NCI-H2227 treated with DMSO at 0.1 percent for 48 hours (cell line): ENCODE results near the gene KIAA0825.
"Not testable (repeated sequence)": the region's sequence is repeated elsewhere in the genome, so short reads cannot be mapped to it uniquely, and the experiment has no call there.

Experiments
- DNase-seq: peaks from one replicate; lab custom pipeline; 2025; lab: John Stamatoyannopoulos, UW

The KIAA0825 gene

GRCh38 chr5:94573349-94573748, 45.1 kb downstream of the KIAA0825 start:
- not testable (repeated sequence) for DNase-seq

DNA sequence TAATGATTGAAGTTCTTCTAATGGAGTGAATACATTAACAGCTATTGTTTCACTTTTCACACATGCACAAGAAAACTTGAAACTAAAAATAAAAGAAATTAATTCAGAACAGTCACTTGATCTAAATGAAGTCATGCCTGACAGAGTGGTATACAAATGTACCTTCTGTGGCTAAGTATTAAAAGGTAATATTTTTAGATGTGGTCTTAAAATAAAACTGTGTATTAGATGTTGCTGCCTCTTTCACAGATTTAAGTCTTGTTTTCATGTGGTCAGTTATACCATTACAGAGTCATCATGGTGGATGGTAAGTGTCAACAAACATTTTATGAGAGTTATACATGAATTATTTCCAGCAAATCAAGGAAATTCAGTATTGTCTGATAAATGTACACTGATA, 47.0 kb downstream of the KIAA0825 start:
- no peak for DNase-seq

- DNase-seq: no peak
These were observed 53.6 kb downstream of the KIAA0825 start for GRCh38 chr5:94564812-94565211.

- peak; percentile 20 for DNase-seq
These were observed 56.0 kb downstream of the KIAA0825 start for GRCh38 chr5:94562327-94562971.

- no peak for DNase-seq
These were observed 60.4 kb downstream of the KIAA0825 start for GRCh38 chr5:94558028-94558427.

- DNase-seq: no peak
These were observed 66.5 kb downstream of the KIAA0825 start for GRCh38 chr5:94551858-94552257.

DNA sequence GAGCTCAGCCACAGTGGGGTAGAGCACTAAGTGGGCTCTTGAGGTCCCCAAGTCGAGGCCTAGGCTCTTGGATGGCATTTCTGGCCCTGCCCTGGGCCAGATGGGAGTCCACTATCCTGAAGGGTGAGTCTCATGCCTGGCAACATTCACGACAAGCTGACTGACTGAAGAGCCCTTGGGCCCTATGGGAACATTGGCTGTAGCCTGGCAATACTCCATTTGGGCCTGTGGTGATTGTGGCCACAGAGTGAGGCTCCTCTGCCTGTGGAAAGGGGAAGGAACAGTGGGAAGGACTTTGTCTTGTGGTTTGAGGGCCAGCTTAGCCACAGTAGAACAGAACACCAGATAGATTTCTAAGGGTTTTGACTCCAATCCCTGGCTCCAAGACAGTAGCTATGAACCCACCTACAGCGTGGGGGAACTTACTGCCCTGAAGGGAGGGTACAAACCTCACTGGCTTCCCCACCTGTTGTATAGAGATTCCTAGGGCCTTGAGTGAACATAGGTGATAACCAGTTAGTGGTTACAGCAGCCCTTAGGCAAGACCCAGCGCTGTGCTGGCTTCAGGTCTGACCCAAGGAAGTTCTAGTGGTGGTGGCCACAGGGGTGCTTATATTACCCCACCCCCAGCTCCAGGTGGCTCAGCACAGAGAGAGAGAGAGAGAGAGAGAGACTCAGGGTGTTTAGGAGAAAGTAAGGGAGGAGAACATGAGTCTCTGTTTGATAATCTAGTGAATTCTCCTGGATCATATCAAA, 72.4 kb downstream of the KIAA0825 start:
- no peak for DNase-seq

- DNase-seq: no peak
These were observed 73.4 kb downstream of the KIAA0825 start for GRCh38 chr5:94544875-94545547.

- DNase-seq: no peak
These were observed 74.3 kb downstream of the KIAA0825 start for GRCh38 chr5:94544031-94544650.

DNA sequence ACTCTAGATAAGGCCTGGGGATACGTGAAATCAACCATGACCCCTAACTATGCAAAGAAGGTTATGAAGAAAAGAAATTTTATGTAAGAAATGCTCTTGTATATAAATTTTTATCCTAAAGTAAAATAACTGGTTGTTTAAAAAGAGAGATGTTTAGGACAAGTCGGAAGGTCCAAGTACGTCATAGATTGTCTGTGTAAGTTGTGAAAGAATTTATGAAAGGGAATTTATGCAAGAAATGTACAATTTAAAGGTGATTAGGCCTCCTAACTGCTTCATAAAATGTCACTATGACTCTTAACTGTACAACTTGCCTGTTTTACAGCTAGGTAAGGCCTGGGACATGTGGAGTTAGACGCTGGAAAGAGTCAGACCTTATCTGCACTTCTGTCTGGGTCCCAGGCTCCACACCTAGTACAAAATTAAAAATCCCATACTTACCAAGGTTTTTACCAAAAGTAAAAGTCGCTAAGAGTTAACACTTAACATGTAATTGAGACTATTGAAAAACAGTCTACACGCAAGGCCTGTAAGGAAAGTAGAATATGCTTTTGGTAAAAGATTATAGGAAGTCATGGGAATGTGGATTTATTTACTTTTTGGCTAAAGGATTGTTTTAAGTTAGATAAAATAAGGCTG, 77.4 kb downstream of the KIAA0825 start:
- DNase-seq: no peak

GRCh38 chr5:94538260-94538659, 80.1 kb downstream of the KIAA0825 start:
- no peak for DNase-seq

GRCh38 chr5:94526706-94527105, 91.7 kb downstream of the KIAA0825 start:
- no peak for DNase-seq

- DNase-seq: peak; percentile 24
These were observed 93.3 kb downstream of the KIAA0825 start for GRCh38 chr5:94524841-94525697.

DNA sequence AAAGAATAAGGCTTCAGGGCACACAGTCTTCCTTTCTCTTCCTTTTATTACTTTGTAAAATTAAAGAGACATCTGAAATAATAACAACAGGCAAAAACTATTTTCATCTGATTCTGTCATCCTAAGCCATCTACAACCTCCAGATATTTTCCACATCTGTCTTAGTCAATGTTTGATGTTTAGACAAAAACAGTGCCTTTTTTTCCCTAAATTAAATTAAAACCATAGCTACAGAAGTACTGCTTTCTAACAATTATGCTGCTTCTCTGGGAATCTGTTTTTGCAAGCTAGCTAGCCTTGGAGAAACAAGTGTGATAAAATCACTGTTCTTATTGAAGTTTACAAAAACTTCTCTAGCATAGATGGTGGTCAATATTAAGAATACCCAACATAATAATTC, 95.4 kb downstream of the KIAA0825 start:
- no peak for DNase-seq

DNA sequence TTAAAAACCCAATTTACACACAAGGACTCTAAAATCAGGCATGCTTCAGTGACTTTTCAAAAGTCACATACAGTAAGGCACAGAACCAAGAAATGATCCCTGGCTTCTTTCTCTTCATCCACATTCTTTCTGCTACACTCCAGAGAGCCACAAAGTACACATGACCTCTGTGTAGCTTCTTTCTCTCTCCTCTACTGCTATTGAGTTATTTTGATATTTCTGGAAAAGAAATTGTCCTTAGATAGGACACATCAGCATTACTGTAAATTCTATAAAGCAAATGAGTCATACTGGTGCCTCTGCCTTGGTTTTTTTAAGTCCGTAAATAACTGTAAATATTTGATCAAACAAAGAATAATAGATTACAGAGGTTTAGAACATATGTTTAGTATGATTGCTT, 96.3 kb downstream of the KIAA0825 start:
- no peak for DNase-seq

DNA sequence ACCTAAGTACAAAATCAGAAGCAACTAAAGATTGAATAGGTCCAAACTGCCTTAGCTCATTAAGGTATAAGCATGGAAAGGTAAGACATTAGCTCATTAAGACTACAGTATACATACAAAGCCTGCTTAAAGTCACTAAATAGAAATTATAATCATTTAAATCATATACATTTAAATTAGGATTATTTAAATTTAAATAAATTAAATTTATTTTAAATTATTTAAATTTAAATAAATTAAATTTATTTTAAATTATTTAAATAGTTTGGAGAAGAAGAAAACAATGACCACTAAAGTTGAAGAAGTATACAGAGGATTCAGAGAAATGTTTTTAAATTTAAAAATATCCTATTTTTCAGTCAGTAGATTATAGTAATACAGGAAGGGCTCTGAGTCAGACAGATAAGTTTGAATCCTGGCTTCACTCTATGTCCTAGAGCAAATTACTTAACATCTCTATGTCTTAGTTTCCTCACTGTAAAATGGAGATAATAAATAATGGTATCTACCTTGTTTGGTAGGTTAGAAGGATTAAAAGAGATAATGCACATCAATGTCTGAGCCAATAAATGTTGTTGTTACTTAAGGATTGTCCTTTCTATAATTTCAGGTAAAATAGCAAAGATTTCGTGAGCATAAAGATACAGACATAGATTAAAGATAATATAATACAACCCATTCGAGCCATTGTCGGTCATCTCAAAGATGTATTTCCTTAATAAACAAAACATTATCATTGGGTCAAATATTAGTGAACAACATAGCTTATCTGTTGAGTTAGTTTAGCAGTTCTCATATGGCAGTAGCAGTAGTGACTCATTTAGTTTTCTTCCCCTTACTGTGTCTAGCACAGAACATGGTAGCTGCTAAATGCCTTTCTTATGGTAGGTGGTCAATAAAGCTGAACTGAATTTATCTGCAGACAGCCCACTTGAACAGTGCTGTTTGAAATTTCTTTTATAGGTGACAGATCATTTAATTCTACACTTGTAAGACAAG, 100.6 kb downstream of the KIAA0825 start:
- no peak for DNase-seq

- DNase-seq: no peak
These were observed 102.3 kb downstream of the KIAA0825 start for GRCh38 chr5:94516148-94516547.

GRCh38 chr5:94508461-94509148, 109.8 kb downstream of the KIAA0825 start:
- no peak for DNase-seq

DNA sequence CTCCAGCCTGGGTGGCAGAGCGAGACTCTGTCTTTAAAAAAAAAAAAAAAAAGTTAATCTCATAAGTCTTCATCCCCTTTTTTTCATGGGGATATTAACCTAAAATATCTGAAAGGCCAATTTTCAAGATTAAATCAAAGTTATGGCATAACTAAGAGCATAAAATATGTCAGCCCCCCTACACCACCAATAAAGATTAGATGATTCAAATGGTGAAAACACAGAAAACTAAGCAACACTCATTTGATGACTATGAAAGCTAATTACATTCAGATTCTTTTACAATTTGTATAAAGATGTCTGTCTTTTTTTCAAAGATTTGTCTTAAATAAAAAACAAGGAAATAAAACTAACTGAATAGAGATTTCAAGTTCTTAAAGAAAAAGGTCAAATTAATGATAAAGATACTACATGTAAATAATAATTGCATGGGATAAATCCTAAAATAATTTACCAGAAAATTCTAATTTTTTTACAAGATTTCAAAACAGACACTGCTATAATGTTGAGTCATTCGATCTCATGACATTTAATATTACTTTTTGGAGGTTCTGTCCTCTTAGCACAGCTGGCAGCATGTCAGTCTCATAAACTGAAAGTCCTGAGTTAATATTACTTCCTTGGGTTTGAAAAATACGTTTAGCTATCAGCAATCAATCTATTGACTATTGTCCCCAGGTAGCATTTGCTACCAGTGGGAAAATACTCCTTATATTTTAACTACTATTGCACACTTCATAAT, 112.9 kb downstream of the KIAA0825 start:
- no peak for DNase-seq
